ENCODE results near the gene KAZALD1.

KAZALD1 gene

DNA sequence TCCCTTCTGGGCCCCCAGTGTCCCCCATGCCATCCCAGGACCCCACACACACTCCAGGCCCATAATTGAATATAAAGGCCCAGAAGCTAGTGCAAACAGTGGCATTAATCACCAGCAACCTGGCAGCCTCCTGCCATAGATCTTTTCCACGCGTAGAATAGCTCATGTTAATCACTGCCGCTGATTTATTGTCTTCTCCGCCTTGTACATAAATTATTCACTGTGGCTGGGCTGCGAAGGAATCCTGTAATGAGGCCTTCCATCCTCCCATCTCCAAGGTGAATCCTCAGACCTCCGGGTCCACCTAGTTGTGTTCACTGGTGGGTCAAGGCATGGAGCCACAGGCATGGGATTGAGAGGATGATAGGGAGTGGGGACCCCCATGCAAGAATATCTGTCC lies 33.2 kb downstream of the KAZALD1 start:
- DNase-seq (ENCODE audit: low read depth in 3 of 3) = no peak

DNA sequence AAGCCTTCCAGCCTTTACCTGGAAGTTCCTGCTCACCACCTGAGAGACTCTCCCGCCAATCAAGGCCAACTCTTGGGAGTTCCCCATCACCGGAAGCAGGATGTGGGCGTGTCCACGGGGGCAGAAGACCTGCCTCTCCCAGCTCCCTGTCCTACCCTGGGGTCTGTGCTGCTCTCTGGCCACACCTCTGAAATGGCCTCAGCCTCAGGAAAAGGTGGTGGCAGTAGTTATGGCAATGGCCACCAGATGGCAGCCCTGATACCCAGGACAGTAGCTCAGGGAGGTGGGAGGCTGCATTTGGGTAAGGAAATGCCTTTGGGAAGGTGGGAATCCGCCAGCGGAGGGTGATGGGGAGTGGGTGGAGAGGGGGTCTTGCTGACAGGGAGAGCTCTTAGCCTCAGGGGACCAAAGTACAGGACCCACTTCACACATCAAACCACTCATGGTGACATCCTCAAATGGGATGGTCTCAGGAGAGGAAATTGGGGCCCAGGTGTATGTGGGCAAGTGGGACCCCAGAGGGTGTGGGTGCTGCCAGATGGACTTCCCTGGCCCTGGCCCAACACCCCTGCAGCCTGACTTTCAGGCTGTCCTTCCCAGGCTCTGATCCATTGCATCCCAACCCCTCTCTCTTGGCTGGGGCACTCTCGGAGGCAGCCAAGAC lies 33.9 kb downstream of the KAZALD1 start:
- DNase-seq (ENCODE audit: low read depth in 3 of 3) = peak; percentile 59 to 67 (median 66)

DNA sequence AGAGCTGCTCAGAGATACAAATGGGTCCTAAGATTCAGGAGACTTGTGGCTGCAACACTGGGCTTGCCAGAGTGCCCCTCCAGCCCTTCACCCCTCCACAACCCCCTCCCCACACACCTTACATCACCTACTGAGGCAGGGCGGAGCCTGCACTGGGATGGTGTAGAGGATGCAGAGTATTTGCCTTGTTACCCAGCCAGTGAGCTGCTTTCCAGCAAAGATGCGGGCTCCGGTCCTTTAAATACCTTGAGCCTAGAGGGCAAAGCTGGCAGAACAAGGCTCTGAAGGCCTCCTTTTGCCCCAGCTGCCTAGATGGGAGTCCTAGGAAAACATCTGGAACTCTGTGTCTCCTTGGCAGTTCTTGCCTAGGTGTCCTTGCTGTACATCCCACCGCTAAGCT lies 34.6 kb downstream of the KAZALD1 start:
- DNase-seq (ENCODE audit: low read depth in 3 of 3) = no peak

DNA sequence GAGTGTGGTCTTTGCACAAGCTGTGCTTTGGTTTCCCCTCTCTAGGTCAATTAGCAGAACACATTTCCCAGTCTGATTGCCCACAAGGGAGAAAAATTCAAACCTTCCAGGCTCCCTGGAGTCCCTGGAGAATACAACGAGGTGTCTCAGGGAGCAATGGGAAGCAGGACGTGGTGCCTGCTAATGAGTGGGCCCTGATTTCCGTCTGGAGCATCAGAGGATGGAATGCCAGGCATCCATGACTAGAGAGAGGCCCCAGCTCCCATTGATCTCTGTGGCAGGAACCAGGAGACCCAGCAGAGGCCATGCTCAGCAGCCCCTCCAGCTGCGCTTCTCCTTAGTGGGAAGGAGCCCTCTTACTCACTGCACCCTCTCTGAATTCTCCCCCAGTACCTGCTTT lies 36.1 kb downstream of the KAZALD1 start:
- no peak for DNase-seq (ENCODE audit: low read depth in 3 of 3)

DNA sequence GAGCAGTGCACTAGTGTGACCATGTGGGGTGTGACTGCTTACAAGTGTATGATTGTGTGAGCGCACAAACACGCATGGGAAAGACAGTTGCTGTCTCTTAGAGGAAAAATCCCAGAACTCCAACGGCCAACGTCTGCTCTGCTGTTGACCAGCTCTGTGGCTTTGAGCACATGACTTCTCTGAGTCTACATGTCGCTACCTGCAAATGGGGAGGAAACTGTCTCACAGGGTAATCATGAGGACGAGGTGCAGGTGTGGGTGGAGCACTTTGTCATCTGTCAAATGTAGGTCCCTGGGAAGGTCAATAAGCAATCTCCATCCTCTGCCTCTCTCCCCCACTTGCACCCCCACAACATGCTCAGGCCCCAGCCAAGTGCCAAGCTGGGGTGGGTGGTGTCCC lies 38.1 kb downstream of the KAZALD1 start:
- no peak for DNase-seq (ENCODE audit: low read depth in 3 of 3)

DNA sequence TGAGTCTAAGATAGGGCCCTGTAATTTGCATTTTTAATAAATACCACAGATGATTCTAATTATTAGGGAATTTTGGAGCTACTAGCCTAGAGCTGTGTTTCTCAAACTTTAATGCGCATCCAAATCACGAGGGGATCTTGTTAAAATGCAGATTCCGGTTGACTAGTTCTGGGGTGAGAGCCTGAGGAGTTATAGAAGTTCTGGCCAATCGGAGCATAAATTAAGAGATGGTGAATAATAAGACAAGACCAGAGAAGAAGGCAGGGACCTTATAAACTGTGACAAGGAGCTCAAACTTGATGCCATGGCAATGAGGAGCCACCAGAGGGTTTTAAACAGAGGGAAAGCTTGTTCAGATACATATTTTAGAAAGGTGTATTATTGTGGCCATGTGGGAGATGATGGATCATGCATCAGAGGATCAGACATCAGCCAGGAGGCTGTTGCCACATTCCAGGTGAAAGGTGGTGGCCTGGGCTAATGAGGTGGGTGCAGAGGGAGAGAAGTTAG lies 39.6 kb downstream of the KAZALD1 start:
- DNase-seq (ENCODE audit: low read depth in 3 of 3) = no peak

DNA sequence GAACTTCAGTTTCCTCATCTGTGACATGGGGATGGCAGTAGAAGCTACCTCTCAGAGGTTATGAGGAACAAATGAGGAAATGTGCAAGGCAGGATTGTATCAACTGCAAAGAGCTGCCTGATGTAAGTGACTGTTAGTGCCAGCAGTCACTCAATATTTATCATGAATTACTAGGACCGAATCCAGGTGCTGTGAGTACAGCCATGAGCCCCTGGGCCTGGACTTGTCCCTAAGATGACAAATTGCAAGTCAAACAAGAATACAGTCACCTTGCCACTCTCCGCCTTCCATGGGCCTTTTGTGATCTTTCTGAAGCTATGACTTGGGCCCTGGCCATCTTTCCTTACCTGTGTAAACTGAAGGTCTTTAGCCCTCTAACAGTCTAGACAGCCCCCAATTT lies 41.6 kb downstream of the KAZALD1 start:
- no peak for DNase-seq (ENCODE audit: low read depth in 3 of 3)

DNA sequence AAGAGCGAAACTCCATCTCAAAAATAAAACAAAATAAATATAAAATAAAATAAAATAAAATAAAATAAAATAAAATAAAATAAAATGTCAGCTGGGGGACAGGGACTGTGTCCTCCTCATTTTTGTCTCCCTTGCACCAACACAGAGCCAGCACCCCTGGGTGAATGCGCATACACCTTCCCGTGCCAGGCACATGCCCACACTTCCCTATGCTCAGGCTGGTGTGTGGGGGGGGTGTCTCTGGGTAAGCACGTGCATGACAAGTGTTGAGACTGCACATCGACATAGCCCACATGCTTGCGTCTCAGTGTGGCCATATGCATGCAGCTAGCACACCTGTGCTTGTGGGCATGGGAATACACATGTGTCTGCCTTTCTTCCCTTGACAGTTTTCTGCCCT lies 44.6 kb downstream of the KAZALD1 start:
- no peak for DNase-seq (ENCODE audit: low read depth in 3 of 3)

DNA sequence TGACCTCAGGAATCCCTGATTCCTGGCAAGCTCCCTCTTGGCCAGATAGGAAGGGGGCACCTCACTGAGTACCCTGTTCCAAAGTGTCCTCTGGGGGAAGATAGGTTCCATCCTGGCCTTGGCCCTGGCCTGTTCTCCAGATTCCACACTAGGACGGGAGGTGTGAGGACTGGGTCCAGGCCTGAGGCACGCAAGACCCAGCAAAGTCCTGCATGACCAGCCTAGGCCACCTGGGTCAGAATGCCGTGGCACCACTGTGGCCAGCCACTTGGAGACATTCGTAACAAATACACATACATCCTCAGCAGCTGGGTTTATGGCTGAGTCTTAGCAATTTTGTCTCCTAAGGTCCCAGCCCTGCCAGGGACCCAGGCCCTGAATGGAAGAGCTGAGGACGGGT lies 46.0 kb downstream of the KAZALD1 start:
- no peak for DNase-seq (ENCODE audit: low read depth in 3 of 3)

DNA sequence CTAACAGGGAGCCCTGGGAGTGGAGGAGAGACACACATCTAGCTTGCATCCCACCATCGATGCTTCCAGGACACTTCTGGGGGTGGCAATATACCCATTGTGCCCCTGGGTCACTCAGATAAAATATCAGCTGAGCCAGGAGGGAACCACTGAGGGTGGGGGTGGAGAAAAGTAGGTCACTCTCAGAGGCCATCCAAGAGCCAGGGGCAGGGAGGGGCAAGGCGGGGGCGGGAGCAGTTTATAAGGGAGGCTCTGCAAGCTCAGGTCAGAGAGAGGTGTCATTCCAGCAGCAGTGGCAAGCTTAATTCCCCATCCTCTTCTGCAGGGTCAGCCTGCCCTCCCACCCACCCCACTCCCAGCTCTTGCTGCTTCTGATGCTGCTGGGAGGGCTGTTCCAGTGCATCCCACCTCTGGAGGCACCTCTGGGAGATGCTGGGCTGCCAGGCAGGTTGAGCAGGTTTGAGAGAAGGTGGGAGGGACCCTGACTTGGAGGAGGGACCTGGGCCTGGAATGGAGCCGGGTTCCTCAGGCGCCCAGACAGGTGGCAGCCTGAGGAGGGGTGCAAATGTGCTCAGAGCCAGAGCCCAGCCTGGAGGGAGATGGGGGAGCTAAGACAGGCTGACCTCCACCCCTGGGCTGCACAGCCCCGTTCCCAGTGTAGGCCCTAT lies 49.2 kb downstream of the KAZALD1 start:
- no peak for DNase-seq (ENCODE audit: low read depth in 3 of 3)

DNA sequence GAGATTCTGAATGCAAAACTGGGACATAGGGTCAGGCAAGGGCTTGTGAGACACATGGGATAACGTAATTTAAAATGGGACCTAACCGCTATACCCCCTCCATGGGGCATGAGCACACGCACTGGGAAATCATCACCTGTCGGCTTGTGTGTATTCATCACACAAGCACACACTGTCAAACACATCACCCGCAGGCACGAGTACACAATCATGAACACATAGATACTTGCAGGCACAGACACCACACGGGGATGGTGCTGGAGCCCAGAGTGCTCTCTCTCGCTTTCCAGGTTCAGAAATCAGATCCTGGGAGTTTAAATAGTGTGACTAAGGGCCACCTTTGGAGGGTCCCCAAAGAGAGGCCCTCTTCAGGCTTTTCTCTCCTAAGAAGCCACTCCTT lies 49.8 kb downstream of the KAZALD1 start:
- no peak for DNase-seq (ENCODE audit: low read depth in 3 of 3)

DNA sequence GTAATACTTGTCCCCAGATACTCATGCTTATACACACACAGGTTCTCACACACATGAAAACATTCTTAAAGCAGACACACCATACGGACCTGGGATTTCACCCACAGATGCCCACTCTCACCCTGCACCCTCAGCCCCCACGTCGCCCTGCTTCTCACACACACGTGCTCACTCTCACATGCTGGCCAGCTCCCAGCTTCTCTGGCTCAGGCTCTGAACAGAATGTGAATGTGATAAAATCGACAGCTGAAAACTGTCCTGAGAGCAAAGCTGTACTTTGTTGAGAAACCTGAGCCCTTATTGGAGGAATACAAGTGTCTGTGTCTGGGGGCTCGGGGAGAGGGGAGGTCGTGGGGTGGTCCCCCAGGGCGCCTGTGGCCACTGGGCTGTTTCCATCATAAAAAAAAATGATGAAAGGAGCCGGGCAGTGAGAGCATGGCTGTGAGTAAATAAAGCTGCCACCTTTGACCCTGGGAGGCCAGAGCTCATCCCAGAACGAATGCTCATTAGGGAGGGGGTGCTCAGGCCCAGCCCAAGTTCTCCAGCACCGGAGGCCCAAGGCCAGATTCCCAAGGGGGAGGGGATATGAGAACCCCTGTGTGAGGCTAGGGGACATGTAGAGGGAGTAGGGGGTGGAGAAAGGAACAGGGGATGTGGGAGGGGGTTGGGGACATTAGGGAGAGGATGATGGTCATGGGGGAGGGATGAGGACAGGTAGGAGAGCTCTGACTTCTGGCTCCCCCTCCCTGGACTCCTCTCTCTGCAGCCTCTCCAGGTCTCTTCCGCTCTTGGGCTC lies 51.2 kb downstream of the KAZALD1 start:
- no peak for DNase-seq (ENCODE audit: low read depth in 3 of 3)

DNA sequence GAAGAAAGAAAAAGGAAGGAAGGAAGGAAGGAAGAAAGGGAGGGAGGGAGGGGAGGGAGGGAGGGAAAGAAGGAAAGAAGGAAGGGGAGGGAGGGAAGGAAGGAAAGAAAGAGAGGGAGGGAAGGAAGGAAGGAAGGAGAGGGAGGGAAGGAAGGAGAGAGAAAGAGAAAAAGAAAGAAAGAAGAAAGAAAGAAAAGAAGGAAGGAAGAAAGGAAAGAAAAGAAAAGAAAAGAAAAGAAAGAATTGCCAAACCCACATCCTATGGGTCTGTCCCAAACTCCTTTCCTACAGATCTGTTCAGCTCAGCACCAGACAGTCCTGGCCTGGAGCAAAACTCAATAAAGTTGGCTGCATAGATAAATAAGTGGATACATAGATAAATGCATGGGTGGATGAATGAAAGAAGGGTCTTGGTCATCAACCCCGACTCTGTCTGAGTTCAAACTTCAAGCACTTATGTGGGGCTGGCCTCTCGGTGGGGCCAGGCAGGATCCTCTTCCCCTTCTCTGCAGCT lies 52.2 kb downstream of the KAZALD1 start:
- no peak for DNase-seq (ENCODE audit: low read depth in 3 of 3)

DNA sequence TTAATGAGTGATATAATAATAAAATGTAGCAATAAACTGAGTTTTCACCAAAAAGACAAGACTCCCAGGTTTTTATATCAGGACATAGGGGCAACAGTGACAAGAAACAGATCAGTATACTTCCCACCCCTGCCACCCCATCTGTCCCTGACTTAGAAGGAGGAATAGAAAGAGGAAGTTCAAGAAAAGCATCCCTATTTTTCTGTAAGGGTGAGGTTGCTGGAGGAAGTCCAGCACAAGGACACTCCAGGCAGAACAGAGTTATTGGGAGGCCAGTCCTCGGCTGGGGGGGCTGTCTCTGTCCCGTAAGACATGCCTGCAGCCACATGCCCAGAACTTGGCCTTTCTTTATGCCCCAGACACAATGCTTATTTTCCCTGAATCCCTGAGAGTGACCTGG lies 52.9 kb downstream of the KAZALD1 start:
- DNase-seq (ENCODE audit: low read depth in 3 of 3) = no peak

Data from stimulated activated CD4-positive, alpha-beta T cell treated with anti-CD3 and anti-CD28 coated beads, TNF-alpha, amount 100 ng/mL, for 48 hours (primary cell).